ENCODE results near the gene RPRD1A. TPM values are rescaled to one million over a fixed set of nuclear protein-coding genes. Genes with fewer than 3 reads are reported as not detected.

RPRD1A gene
- total RNA-seq, 1 donor from 2014 or later, result 41.3 TPM

GRCh38 chr18:36064027-36064808 lies 3.1 kb downstream of the RPRD1A start:
- DNase-seq (ENCODE audit: low read depth), result no peak
- H3K4me3 ChIP-seq (ENCODE audit: low read depth, low read length), result no peak overlapping the region
- TF ChIP-seq CTCF (conservative IDR thresholded peaks at IDR 0.05; ENCODE audit: low read depth, low read length), result no peak

- no peak for TF ChIP-seq CTCF (conservative IDR thresholded peaks at IDR 0.05; ENCODE audit: low read depth, low read length)
- H3K4me3 ChIP-seq (ENCODE audit: low read depth, low read length), result no peak overlapping the region
- DNase-seq (ENCODE audit: low read depth), result no peak
Measured at GRCh38 chr18:36058674-36059073, 8.7 kb downstream of the RPRD1A start.

- no peak overlapping the region for H3K4me3 ChIP-seq (ENCODE audit: low read depth, low read length)
- TF ChIP-seq CTCF (conservative IDR thresholded peaks at IDR 0.05; ENCODE audit: low read depth, low read length), result no peak
- no peak for DNase-seq (ENCODE audit: low read depth)
Measured at GRCh38 chr18:36051760-36052159, 15.6 kb downstream of the RPRD1A start.

- DNase-seq (ENCODE audit: low read depth), result no peak
- H3K4me3 ChIP-seq (ENCODE audit: low read depth, low read length), result no peak overlapping the region
- no peak for TF ChIP-seq CTCF (conservative IDR thresholded peaks at IDR 0.05; ENCODE audit: low read depth, low read length)
Measured at GRCh38 chr18:36050479-36050878, 16.9 kb downstream of the RPRD1A start.

- TF ChIP-seq CTCF (conservative IDR thresholded peaks at IDR 0.05; ENCODE audit: low read depth, low read length), result no peak
- H3K4me3 ChIP-seq (ENCODE audit: low read depth, low read length), result no peak overlapping the region
- DNase-seq (ENCODE audit: low read depth), result no peak
Measured at GRCh38 chr18:36047521-36047920, 19.8 kb downstream of the RPRD1A start.

GRCh38 chr18:36046898-36047297 lies 20.5 kb downstream of the RPRD1A start:
- no peak for DNase-seq (ENCODE audit: low read depth)
- H3K4me3 ChIP-seq (ENCODE audit: low read depth, low read length), result no peak overlapping the region
- no peak for TF ChIP-seq CTCF (conservative IDR thresholded peaks at IDR 0.05; ENCODE audit: low read depth, low read length)

All from epithelial cell of proximal tubule (primary cell).